Activated T-cell treated with anti-CD3 and anti-CD28 coated beads, Interleukin-2, amount 50 U/mL, for 4 hours (primary cell): ENCODE results near the gene C11orf21. TPM values are rescaled to one million over a fixed set of nuclear protein-coding genes. Genes with fewer than 3 reads are reported as not detected.

Experiments used
- ATAC-seq, 2 donors: fragments of 200-7000 bp; cut with Tn5 transposase; one replicate each; pipeline ENCODE4 v1.10.0; 2021
- DNase-seq: peaks from one replicate; pipeline ENCODE4 v3.0.0-alpha.2; 2020
- H3K27me3 Mint-ChIP-seq: one replicate; pipeline ENCODE4 v1.8.0; 2021; ENCODE audit warnings: low read depth, mixed read lengths
- H3K36me3 Mint-ChIP-seq: one replicate; pipeline ENCODE4 v1.8.0; 2022; ENCODE audit warnings: mixed read lengths; ENCODE audit not compliant: insufficient read depth
- H3K4me1 Mint-ChIP-seq: one replicate; pipeline ENCODE4 v1.8.0; 2021; ENCODE audit warnings: low read depth, mixed read lengths
- H3K4me3 Mint-ChIP-seq: one replicate; pipeline ENCODE4 v1.8.0; 2021; ENCODE audit warnings: mild to moderate bottlenecking, moderate library complexity, mixed read lengths
- H3K9me3 Mint-ChIP-seq: one replicate; pipeline ENCODE4 v1.8.0; 2021; ENCODE audit warnings: mixed read lengths
- total RNA-seq, 3 donors: library from RNA; stranded (reverse); gene quantifications; one replicate each; pipeline ENCODE4 v1.2.1, GENCODE V29; 2021

C11orf21 gene
- total RNA-seq, 3 donors from 2014 or later: 1.3 to 2.9 (median 1.8) TPM

GRCh38 chr11:2316169-2316962 is 14.6 kb upstream of the C11orf21 start:
- Mint-ChIP-seq H3K36me3 (no peaks in the 10 kb centered on the region), H3K4me3 (no peak overlapping the region), H3K4me1 (peaks cover 6% of the 10 kb centered on the region), H3K27me3 (peaks cover 2% of the 10 kb centered on the region), H3K9me3 (no peaks in the 10 kb centered on the region)
- DNase-seq: no peak
- ATAC-seq: no peak

- no peak for ATAC-seq
- H3K36me3 Mint-ChIP-seq: no peaks in the 10 kb centered on the region
- DNase-seq: no peak
- no peak overlapping the region for H3K4me3 Mint-ChIP-seq
- H3K4me1 Mint-ChIP-seq: peaks cover 6% of the 10 kb centered on the region
- H3K27me3 Mint-ChIP-seq: peaks cover 2% of the 10 kb centered on the region
- H3K9me3 Mint-ChIP-seq: no peaks in the 10 kb centered on the region
Measured at GRCh38 chr11:2315395-2316168, 13.9 kb upstream of the C11orf21 start.

- Mint-ChIP-seq H3K27me3 (peaks cover under 1% of the 10 kb centered on the region), H3K4me1 (peaks cover 6% of the 10 kb centered on the region), H3K4me3 (no peak overlapping the region), H3K9me3 (no peaks in the 10 kb centered on the region), H3K36me3 (no peaks in the 10 kb centered on the region)
- ATAC-seq (no peak), DNase-seq (no peak)
Measured at GRCh38 chr11:2314525-2315394, 13.0 kb upstream of the C11orf21 start.

- H3K27me3 Mint-ChIP-seq: no peaks in the 10 kb centered on the region
- no peak for DNase-seq
- peaks cover 6% of the 10 kb centered on the region for H3K4me1 Mint-ChIP-seq
- H3K9me3 Mint-ChIP-seq: no peaks in the 10 kb centered on the region
- ATAC-seq: no peak
- H3K36me3 Mint-ChIP-seq: no peaks in the 10 kb centered on the region
- H3K4me3 Mint-ChIP-seq: no peak overlapping the region
Measured at GRCh38 chr11:2314136-2314524, 12.4 kb upstream of the C11orf21 start.

- no peak for DNase-seq
- Mint-ChIP-seq H3K9me3 (no peaks in the 10 kb centered on the region), H3K4me1 (peaks cover 6% of the 10 kb centered on the region), H3K27me3 (no peaks in the 10 kb centered on the region), H3K36me3 (no peaks in the 10 kb centered on the region), H3K4me3 (no peak overlapping the region)
- no peak for ATAC-seq
Measured at GRCh38 chr11:2313051-2313951, 11.6 kb upstream of the C11orf21 start.

- no peak overlapping the region for H3K4me3 Mint-ChIP-seq
- H3K36me3 Mint-ChIP-seq: no peaks in the 10 kb centered on the region
- H3K27me3 Mint-ChIP-seq: no peaks in the 10 kb centered on the region
- no peak for DNase-seq
- no peak for ATAC-seq
- H3K9me3 Mint-ChIP-seq: no peaks in the 10 kb centered on the region
- H3K4me1 Mint-ChIP-seq: peaks cover 7% of the 10 kb centered on the region
Measured at GRCh38 chr11:2312232-2313042, 10.7 kb upstream of the C11orf21 start.

GRCh38 chr11:2311353-2312133 is 9.8 kb upstream of the C11orf21 start:
- Mint-ChIP-seq H3K9me3 (no peaks in the 10 kb centered on the region), H3K36me3 (no peaks in the 10 kb centered on the region), H3K4me1 (peaks cover 5% of the 10 kb centered on the region), H3K27me3 (no peaks in the 10 kb centered on the region), H3K4me3 (no peak overlapping the region)
- no peak for ATAC-seq
- no peak for DNase-seq

GRCh38 chr11:2310786-2311352 is 9.2 kb upstream of the C11orf21 start:
- no peak for ATAC-seq

GRCh38 chr11:2310073-2310785 is 8.5 kb upstream of the C11orf21 start:
- ATAC-seq: no peak
- no peaks in the 10 kb centered on the region for H3K36me3 Mint-ChIP-seq
- H3K9me3 Mint-ChIP-seq: no peaks in the 10 kb centered on the region
- no peak for DNase-seq
- H3K4me3 Mint-ChIP-seq: no peak overlapping the region
- H3K4me1 Mint-ChIP-seq: peaks cover 18% of the 10 kb centered on the region
- H3K27me3 Mint-ChIP-seq: no peaks in the 10 kb centered on the region

More at GRCh38 chr11:2310786-2311352, 9.2 kb upstream of the C11orf21 start:
- Mint-ChIP-seq H3K36me3 (no peaks in the 10 kb centered on the region), H3K4me1 (peaks cover 12% of the 10 kb centered on the region), H3K9me3 (no peaks in the 10 kb centered on the region), H3K4me3 (no peak overlapping the region), H3K27me3 (no peaks in the 10 kb centered on the region)
- DNase-seq: no peak

GRCh38 chr11:2309251-2310072 is 7.7 kb upstream of the C11orf21 start:
- Mint-ChIP-seq H3K27me3 (no peaks in the 10 kb centered on the region), H3K4me3 (no peak overlapping the region), H3K4me1 (peaks cover 23% of the 10 kb centered on the region), H3K9me3 (no peaks in the 10 kb centered on the region), H3K36me3 (no peaks in the 10 kb centered on the region)
- ATAC-seq: no peak
- no peak for DNase-seq

GRCh38 chr11:2308713-2309112 is 7.0 kb upstream of the C11orf21 start:
- Mint-ChIP-seq H3K36me3 (no peaks in the 10 kb centered on the region), H3K9me3 (no peaks in the 10 kb centered on the region), H3K4me1 (peaks cover 31% of the 10 kb centered on the region), H3K27me3 (no peaks in the 10 kb centered on the region), H3K4me3 (no peak overlapping the region)
- DNase-seq (no peak), ATAC-seq (no peak)
